GM21423 (cell line): ENCODE measurements around the gene OR7C1.
"Not testable (repeated sequence)": the region's sequence is repeated elsewhere in the genome, so short reads cannot be mapped to it uniquely, and the experiment has no call there.

Experiments used
- ATAC-seq: cut with Tn5 transposase; IDR thresholded peaks from one replicate; pipeline ENCODE4 v1.9.1; 2021; ENCODE audit warnings: mild to moderate bottlenecking, moderate library complexity; ENCODE audit not compliant: unreplicated experiment

Gene OR7C1

DNA sequence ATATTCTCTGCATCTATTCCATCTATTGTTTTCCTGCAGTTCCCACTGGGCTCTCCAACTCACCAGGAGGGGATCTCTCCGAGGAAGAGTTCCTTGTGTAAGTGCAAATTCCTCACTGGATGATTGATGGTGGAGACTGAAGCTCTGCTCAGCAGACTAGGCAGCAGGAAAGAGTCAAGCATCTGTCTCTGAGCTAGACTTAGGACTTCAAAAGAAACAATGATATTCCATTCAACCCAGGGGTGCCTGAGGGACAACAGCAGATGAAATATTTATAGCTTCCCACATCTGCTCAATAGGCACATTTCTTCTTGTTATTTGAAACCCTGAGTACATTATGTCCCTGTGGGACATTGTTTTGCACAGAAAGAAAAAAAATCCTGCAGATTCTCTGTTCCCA lies at the start of gene OR7C1, which contains the start of gene OR7A5:
Gene OR7C1 (minus strand): TSS at position 175 of the 400 bp plus-strand sequence. CDS start 35,049 bp downstream, outside the sequence.
Gene OR7A5 (minus strand): TSS at position 175 of the 400 bp plus-strand sequence. CDS start 6,944 bp downstream, outside the sequence.
- no peak for ATAC-seq

GRCh38 chr19:14871619-14872230 lies 36.7 kb upstream of the OR7C1 start:
- ATAC-seq = no peak

DNA sequence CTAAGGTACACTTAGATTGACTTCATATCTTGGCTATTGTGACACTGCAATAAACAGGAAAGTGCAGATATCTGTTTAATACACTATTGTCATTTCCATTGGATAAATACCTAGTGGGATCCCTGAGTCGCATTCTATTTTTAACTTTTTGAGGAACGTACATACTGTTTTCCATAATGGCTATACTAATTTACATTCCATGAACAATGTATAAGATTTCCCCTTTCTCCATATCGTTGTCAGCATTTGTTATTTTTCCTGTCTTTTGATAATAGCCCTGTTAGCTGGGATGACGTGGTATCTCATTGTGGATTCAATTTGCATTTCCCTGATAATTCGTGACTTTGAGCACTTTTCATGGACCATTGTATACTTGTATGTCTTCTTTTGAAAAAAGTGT lies 33.5 kb upstream of the OR7C1 start:
- ATAC-seq = no peak

DNA sequence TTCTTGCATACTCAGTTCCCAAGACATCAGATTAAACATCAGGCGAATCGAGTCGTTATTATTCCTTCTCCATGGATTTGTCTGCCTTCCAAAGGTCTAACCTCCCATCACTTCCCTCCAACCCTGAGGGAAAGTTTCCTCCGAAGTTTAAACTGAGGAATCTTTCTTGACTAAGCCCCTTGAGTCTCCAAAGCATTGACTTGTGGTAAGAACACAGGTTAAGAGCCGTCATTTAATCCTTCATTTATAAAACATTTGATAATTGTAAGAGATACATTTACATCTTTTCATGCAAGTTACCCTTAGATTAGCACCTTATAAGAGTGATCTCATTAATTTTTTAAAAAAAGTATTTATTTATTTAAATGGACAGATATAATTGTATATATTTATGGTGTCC lies 13.8 kb upstream of the OR7C1 start, which contains the start of gene OR7A10:
Gene OR7A10 (minus strand): TSS at position 101 of the 400 bp plus-strand sequence. CDS start 7,045 bp downstream, outside the sequence.
- no peak for ATAC-seq

GRCh38 chr19:14843578-14843977 lies 8.6 kb upstream of the OR7C1 start:
- no peak for ATAC-seq

- no peak for ATAC-seq
Observed at GRCh38 chr19:14843169-14843568, 8.2 kb upstream of the OR7C1 start.

DNA sequence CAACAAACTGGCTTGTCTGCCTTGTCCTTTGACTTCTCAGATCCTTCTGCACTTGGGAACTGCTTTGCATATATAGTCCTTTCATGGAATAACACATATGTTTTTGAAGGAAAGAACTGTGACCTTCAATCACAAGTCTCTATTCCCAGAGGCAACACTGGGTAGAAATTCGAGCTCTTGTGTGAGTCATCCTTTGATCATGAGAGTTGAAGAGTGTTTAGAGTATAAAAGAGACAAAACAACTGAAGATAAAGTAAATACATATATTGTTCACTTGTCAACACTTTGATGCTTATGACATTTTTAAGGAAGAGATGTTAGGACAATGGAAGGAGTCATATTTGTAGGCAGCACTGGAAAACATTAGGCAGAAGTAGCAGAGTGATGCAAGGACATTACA lies 5.2 kb upstream of the OR7C1 start:
- ATAC-seq = no peak

GRCh38 chr19:14837391-14837790 lies 2.4 kb upstream of the OR7C1 start:
- no peak for ATAC-seq

DNA sequence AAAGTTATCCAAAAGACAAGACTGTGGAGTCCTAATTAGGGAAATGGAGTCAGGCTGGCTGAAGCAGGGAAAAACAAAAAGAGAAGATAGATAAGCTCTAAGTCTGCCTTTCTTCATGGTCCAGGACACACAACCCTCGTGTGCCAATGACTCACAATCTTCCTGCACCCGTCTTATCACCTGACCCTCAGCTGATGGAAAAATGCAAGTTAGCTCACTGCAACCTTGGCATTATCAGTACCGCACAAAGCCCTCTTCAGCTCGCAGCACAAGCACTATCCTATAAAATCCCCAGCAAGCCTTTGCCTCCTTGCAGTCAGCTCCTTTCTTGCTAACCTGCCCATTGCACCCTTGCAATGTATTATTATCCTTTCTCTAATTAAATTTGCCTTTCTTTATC lies 4.3 kb downstream of the OR7C1 start:
- ATAC-seq = no peak

DNA sequence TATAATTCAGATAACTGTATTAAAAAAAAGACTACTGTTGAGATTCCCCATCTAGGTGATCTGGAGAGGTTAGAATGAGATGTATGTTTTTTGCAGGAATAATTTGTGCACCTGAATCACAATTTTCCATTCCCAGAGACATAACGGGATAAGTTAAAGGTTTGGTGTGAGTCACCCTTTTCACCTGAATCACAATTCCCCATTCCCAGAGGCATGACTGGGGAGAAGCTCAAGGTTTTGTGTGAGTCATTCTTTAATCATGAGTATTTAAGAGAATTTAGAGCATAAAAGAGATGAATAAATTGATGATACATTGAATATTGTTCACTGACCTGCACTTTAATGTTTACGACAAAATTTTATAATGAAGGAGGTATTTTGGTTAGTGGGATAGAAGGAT lies 9.0 kb downstream of the OR7C1 start:
- no peak for ATAC-seq

DNA sequence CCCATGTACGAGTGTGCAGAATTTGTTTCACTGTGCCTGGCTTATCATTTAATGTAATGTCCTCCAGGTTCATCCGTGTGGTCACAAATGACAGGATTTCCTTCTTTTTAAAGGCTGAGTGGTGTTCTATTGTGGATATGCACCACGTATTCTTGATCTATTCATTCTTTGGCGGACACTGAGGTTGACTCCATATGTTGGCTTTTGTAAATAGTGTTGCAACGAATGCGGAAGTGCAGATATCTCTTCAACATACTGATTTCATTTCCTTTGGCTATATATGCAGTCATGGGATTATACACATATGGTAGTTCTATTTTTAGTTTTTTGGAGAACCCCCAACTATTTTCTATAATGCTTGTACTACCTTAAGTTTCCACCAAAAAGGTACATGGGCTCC lies 13.0 kb downstream of the OR7C1 start:
- ATAC-seq = no peak

GRCh38 chr19:14818588-14818987 lies 16.4 kb downstream of the OR7C1 start:
- ATAC-seq = no peak

- ATAC-seq = no peak
Observed at GRCh38 chr19:14817052-14817451, 17.9 kb downstream of the OR7C1 start.

GRCh38 chr19:14814982-14815652 lies 19.9 kb downstream of the OR7C1 start:
- ATAC-seq = no peak

DNA sequence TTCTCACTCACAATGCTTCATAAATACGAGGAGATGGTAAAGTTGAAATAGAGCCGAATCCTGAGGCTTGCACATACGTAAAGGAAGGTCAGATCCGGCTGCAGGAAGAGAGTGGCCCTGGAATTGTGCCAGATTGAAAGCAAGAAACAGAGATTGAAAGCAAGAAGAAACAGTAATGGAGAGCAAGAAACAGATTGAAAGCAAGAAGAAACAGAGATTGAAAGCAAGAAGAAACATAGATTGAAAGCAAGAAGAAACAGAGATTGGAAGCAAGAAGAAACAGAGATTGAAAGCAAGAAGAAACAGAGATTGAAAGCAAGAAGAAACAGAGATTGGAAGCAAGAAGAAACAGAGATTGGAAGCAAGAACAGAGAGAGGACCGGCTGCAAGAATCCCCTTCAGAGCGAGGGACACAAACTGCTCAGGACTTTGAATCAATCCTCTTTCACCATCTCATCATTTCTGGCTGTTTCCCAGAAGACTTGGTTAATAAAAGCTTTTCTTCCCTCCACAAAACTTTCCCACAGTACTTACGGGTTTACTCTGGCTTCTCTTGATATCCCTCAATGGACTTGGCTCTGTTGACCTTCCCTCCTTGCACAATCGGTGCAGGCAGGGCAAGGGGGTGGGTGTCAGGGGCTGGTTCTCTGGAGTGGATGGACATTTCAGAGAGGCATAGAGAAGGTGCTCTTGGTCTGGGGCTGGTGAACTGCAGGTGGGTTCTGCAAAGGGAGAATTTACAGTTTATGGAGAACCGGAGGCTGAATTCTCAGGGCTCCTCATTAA lies 25.5 kb downstream of the OR7C1 start:
- no peak for ATAC-seq

DNA sequence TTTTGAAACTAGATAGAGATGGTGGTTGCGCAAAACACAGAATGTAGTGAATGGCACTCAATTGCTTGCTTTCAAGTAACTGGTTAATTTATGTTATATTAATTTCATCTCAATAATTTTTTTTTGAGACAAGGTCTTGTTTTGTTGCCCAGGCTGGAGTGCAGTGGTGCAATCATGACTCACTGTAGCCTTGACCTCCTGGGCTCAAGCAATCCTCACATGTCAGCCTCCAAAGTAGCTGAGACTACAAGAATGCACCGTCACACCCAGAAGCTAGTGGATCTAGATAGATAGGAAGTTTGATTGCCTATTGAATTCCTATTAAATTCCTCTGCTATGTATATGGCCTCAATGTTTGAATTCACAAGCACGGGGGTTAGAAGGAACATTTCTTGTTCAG lies 30.2 kb downstream of the OR7C1 start:
- no peak for ATAC-seq

DNA sequence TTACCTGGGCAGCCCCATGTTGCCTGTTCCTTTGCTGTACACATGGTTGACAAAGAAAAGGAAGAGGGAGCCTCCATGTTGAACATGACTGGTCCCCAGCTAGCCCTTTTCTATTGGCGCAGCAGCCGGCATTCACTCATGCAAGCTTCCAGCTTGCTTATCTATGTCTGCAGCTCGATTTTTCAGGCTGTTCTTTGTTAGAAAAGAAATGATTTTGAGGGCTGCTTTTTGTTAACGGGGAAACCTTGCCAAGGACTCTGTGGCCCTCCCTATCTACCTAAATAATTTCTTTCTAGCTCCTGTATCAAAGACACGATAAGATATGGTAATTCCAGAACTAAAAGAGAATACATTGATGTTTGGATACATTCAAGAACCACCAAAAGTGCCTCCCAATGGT lies 36.2 kb downstream of the OR7C1 start:
- no peak for ATAC-seq

DNA sequence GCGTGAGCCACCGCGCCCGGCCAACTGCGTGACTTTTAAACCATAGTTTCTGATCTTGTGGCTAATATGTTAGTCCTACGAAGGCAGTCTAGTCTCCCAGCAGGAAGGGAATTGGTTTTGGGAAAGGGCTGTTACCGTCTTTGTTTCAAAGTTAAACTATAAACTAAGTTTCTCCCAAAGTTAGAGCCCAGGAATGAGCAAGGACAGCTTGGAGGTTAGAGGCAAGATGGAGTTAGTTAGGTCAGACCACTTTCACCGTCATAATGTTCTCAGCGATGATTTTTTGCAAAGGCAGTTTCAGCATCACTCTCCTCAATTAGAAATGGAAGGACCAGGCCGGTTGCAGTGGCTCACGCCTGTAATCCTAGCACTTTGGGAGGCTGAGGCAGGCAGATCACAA lies 39.0 kb downstream of the OR7C1 start:
- no peak for ATAC-seq

- ATAC-seq = no peak
Observed at GRCh38 chr19:14795078-14795721, 39.8 kb downstream of the OR7C1 start.

GRCh38 chr19:14792250-14792649 lies 42.7 kb downstream of the OR7C1 start:
- not testable (repeated sequence) for ATAC-seq

- no peak for ATAC-seq
Observed at GRCh38 chr19:14786421-14786851, 48.5 kb downstream of the OR7C1 start.
